HepG2 (cell line): ENCODE measurements around the gene IL2RA. TPM values are rescaled to one million over a fixed set of nuclear protein-coding genes. Genes with fewer than 3 reads are reported as not detected.

Experiments used
- ARNT ChIP-seq: fragments of 450-650 bp; IDR thresholded peaks from 2 replicates; pipeline ENCODE4 v1.6.1; 2017
- ATM ChIP-seq: fragments of 450-650 bp; IDR thresholded peaks from 2 replicates; pipeline ENCODE4 v1.7.1; 2017; ENCODE audit warnings: mild to moderate bottlenecking, borderline replicate concordance
- CCAR2 ChIP-seq: fragments of 200-400 bp; formaldehyde crosslinking; optimal IDR thresholded peaks from 2 replicates; pipeline ENCODE3; 2018; ENCODE audit warnings: low read depth, mild to moderate bottlenecking, low read length, moderate library complexity
- CREM ChIP-seq, 2 experiments: sonication (generic) in 1 of 2; formaldehyde crosslinking in 1 of 2; IDR thresholded peaks; 2 replicates each; pipeline versions ENCODE4 v1.4.0 to v1.6.1; 2016 to 2020; ENCODE audit warnings: antibody characterized with exemption in 1 of 2, mild to moderate bottlenecking in 1 of 2, missing genetic modification reagents in 1 of 2
- DNMT3B ChIP-seq: conservative IDR thresholded peaks from 2 replicates; pipeline ENCODE4 v1.6.1; 2016; ENCODE audit warnings: missing biosample characterization, control low read depth
- EHMT2 ChIP-seq: fragments of 200-600 bp; sonication (generic); IDR thresholded peaks from 2 replicates; pipeline ENCODE4 v1.7.0; 2017; ENCODE audit warnings: antibody characterized with exemption, low read depth, low read length, borderline replicate concordance
- HNF4A ChIP-seq: sonication (generic); formaldehyde crosslinking; IDR thresholded peaks from 2 replicates; pipeline ENCODE4 v1.4.0; 2020; ENCODE audit warnings: missing genetic modification reagents
- ISL2 ChIP-seq: sonication (generic); formaldehyde crosslinking; IDR thresholded peaks from 2 replicates; pipeline ENCODE4 v1.5.0; 2020; ENCODE audit warnings: missing genetic modification reagents
- MEIS1 ChIP-seq: sonication (generic); formaldehyde crosslinking; IDR thresholded peaks from 2 replicates; pipeline ENCODE4 v1.9.0; 2021; ENCODE audit warnings: mild to moderate bottlenecking, missing genetic modification reagents, moderate library complexity, borderline replicate concordance
- RFXAP ChIP-seq: sonication (generic); formaldehyde crosslinking; IDR thresholded peaks from 2 replicates; pipeline ENCODE4 v1.4.0; 2020; ENCODE audit warnings: missing genetic modification reagents, borderline replicate concordance
- SMYD3 ChIP-seq: sonication (generic); formaldehyde crosslinking; IDR thresholded peaks from 2 replicates; pipeline ENCODE4 v1.8.1; 2023; ENCODE audit warnings: mild to moderate bottlenecking, missing genetic modification reagents
- THAP11 ChIP-seq: IDR thresholded peaks from 2 replicates; pipeline ENCODE4 v1.6.1; 2016; ENCODE audit warnings: missing biosample characterization, missing genetic modification reagents
- ZBTB42 ChIP-seq: sonication (generic); formaldehyde crosslinking; IDR thresholded peaks from 2 replicates; pipeline ENCODE4 v1.5.0; 2020; ENCODE audit warnings: mild to moderate bottlenecking, missing genetic modification reagents
- ZKSCAN1 ChIP-seq: fragments of 150-350 bp; IDR thresholded peaks from 2 replicates; pipeline ENCODE4 v1.6.1; 2014; ENCODE audit warnings: low read length
- ZNF251 ChIP-seq: sonication (generic); formaldehyde crosslinking; IDR thresholded peaks from 2 replicates; pipeline ENCODE4 v1.9.0; 2021; ENCODE audit warnings: mild to moderate bottlenecking, missing genetic modification reagents
- ZNF383 ChIP-seq: sonication (generic); formaldehyde crosslinking; IDR thresholded peaks from 2 replicates; pipeline ENCODE4 v1.4.0; 2020; ENCODE audit warnings: missing genetic modification reagents, mild to moderate bottlenecking, borderline replicate concordance
- ZNF496 ChIP-seq: sonication (generic); formaldehyde crosslinking; IDR thresholded peaks from 2 replicates; pipeline ENCODE4 v1.8.1; 2023; ENCODE audit warnings: mild to moderate bottlenecking, moderate library complexity, missing genetic modification reagents; ENCODE audit not compliant: insufficient replicate concordance
- ZNF546 ChIP-seq: sonication (generic); formaldehyde crosslinking; conservative IDR thresholded peaks from 2 replicates; pipeline ENCODE4 v1.8.1; 2023; ENCODE audit warnings: mild to moderate bottlenecking, missing genetic modification reagents
- ZNF564 ChIP-seq: sonication (generic); formaldehyde crosslinking; IDR thresholded peaks from 2 replicates; pipeline ENCODE4 v1.8.1; 2023; ENCODE audit warnings: mild to moderate bottlenecking, missing genetic modification reagents
- ZNF644 ChIP-seq: IDR thresholded peaks from 2 replicates; pipeline ENCODE4 v1.6.1; 2016; ENCODE audit warnings: low read depth
- ZNF772 ChIP-seq: sonication (generic); formaldehyde crosslinking; IDR thresholded peaks from 2 replicates; pipeline ENCODE4 v1.5.0; 2020; ENCODE audit warnings: mild to moderate bottlenecking, missing genetic modification reagents
- ZNF781 ChIP-seq: sonication (generic); formaldehyde crosslinking; IDR thresholded peaks from 2 replicates; pipeline ENCODE4 v1.5.1; 2020; ENCODE audit warnings: borderline replicate concordance, mild to moderate bottlenecking, missing genetic modification reagents; ENCODE audit errors: not compliant biosample characterization
- polyA plus RNA-seq, 8 experiments: library from polyadenylated mRNA; depleted of rRNA in 3 of 8; stranded (reverse) in 7 of 8; unstranded in 1 of 8; fragments of >200 nt; fragmentation: Illumina TruSeq in 4 of 8; extraction: Trizol in 4 of 8; gene quantifications; 2 replicates each; pipeline versions ENCODE4 v1.2.1 to v1.2.3, GENCODE V29; 2011 to 2016; ENCODE audit warnings: low read depth in 4 of 8, missing spikeins in 1 of 8, mixed read lengths in 1 of 8; ENCODE audit not compliant: insufficient read depth in 1 of 8
- total RNA-seq, 5 experiments: library from RNA; depleted of rRNA; stranded (reverse); fragments of >200 nt; fragmentation: Illumina TruSeq; extraction: Trizol; gene quantifications; 2 replicates each; pipeline ENCODE4 v1.2.3, GENCODE V29; 2016; ENCODE audit warnings: low read depth in 1 of 5
- TF ChIP-seq, protein P1 (sequence below): sonication (generic); formaldehyde crosslinking; IDR thresholded peaks from 2 replicates; pipeline ENCODE4 v1.4.0; 2020; ENCODE audit warnings: missing genetic modification reagents
- TF ChIP-seq, protein P2 (sequence below): sonication (generic); formaldehyde crosslinking; IDR thresholded peaks from 2 replicates; pipeline ENCODE4 v1.8.0; 2022; ENCODE audit warnings: mild to moderate bottlenecking, missing genetic modification reagents
- TF ChIP-seq, protein P3 (sequence below): sonication (generic); formaldehyde crosslinking; IDR thresholded peaks from 2 replicates; pipeline ENCODE4 v1.4.0; 2020; ENCODE audit warnings: missing genetic modification reagents, borderline replicate concordance

Gene IL2RA
- total and polyA plus RNA-seq, 2 of the 13 experiments (the other 11 are each of a cell fraction or from before 2014, with no cell fraction given): not detected

DNA sequence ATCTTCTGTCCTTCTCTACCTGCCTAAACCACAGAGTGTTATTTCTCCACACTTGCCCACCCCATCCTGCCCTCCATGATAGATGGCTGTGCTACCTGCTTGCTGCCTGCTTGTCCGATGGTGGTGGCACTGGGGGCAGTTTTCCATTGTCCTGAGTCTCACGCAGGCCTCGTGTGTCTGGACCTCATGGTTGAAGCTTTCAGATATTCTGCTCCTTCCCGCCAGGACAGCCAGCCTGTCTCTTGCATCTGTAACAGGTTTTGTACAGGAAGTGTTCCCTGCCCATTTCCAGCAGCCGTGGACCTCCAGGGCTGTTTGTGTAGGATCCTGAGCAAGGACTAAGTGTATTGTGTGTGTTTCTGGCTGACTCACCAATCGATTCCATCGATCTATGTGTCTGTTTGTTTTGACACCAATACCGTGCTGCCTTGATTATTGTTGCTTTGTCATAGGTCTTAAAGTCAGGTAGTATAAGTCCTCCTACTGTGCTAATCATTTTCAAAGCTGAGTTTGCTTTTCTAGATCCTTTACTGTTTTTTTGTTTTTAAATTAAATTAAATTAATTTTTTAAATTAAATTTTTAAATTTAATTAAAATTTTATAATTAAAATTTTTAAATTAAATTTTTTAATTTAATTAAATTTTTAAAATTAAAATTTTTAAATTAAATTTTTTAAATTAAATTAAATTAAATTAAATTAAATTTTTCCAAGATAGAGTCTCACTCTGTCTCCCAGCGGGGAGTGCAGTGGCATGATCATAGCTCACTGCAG lies 93.3 kb downstream of the IL2RA start (continued):
- TF ChIP-seq, protein P1, sequence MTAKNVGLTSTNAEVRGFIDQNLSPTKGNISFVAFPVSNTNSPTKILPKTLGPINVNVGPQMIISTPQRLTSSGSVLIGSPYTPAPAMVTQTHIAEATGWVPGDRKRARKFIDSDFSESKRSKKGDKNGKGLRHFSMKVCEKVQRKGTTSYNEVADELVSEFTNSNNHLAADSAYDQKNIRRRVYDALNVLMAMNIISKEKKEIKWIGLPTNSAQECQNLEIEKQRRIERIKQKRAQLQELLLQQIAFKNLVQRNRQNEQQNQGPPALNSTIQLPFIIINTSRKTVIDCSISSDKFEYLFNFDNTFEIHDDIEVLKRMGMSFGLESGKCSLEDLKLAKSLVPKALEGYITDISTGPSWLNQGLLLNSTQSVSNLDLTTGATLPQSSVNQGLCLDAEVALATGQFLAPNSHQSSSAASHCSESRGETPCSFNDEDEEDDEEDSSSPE (CRISPR knock-in tag): peak; percentile 91
- TF ChIP-seq ARNT (no peak), HNF4A (CRISPR knock-in tag) (peak; percentile 47; the same call in 1 of the 2 replicates), MEIS1 (peak; percentile 32; the same call in 1 of the 2 replicates), SMYD3 (no peak), CCAR2 (no peak), ZKSCAN1 (peak; percentile 61; the same call in 1 of the 2 replicates), ZBTB42 (CRISPR knock-in tag) (no peak), ZNF772 (CRISPR knock-in tag) (peak; percentile 83), RFXAP (no peak), ZNF496 (CRISPR knock-in tag) (no peak), ATM (no peak), ISL2 (peak; percentile 67), THAP11 (CRISPR knock-in tag) (peak; percentile 75), ZNF644 (CRISPR knock-in tag) (no peak), ZNF383 (CRISPR knock-in tag) (no peak), DNMT3B (CRISPR knock-in tag) (no peak), EHMT2 (no peak), ZNF546 (CRISPR knock-in tag) (0 out of 2 replicates have a peak, but pooled peaks have one; percentile 38), CREM (IDR thresholded peaks at IDR 0.05) (peak; percentile 49; the same call in 1 of the 2 replicates), CREM (CRISPR knock-in tag; IDR thresholded peaks at IDR 0.05) (no peak), ZNF781 (CRISPR knock-in tag) (no peak), ZNF251 (CRISPR knock-in tag) (no peak), ZNF564 (CRISPR knock-in tag) (0 out of 2 replicates have a peak, but pooled peaks have one; percentile 27)
- TF ChIP-seq, protein P2, sequence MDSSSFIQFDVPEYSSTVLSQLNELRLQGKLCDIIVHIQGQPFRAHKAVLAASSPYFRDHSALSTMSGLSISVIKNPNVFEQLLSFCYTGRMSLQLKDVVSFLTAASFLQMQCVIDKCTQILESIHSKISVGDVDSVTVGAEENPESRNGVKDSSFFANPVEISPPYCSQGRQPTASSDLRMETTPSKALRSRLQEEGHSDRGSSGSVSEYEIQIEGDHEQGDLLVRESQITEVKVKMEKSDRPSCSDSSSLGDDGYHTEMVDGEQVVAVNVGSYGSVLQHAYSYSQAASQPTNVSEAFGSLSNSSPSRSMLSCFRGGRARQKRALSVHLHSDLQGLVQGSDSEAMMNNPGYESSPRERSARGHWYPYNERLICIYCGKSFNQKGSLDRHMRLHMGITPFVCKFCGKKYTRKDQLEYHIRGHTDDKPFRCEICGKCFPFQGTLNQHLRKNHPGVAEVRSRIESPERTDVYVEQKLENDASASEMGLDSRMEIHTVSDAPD (CRISPR knock-in tag): no peak
- TF ChIP-seq, protein P3, sequence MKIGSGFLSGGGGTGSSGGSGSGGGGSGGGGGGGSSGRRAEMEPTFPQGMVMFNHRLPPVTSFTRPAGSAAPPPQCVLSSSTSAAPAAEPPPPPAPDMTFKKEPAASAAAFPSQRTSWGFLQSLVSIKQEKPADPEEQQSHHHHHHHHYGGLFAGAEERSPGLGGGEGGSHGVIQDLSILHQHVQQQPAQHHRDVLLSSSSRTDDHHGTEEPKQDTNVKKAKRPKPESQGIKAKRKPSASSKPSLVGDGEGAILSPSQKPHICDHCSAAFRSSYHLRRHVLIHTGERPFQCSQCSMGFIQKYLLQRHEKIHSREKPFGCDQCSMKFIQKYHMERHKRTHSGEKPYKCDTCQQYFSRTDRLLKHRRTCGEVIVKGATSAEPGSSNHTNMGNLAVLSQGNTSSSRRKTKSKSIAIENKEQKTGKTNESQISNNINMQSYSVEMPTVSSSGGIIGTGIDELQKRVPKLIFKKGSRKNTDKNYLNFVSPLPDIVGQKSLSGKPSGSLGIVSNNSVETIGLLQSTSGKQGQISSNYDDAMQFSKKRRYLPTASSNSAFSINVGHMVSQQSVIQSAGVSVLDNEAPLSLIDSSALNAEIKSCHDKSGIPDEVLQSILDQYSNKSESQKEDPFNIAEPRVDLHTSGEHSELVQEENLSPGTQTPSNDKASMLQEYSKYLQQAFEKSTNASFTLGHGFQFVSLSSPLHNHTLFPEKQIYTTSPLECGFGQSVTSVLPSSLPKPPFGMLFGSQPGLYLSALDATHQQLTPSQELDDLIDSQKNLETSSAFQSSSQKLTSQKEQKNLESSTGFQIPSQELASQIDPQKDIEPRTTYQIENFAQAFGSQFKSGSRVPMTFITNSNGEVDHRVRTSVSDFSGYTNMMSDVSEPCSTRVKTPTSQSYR: no peak
